NCI-H1092 (cell line): ENCODE measurements around the gene ITGA8.
"Not testable (repeated sequence)": the region's sequence is repeated elsewhere in the genome, so short reads cannot be mapped to it uniquely, and the experiment has no call there.

Source experiments
- DNase-seq: peaks from one replicate; lab custom pipeline; 2025; lab: John Stamatoyannopoulos, UW

Gene ITGA8

GRCh38 chr10:15548331-15548730 is 171.4 kb downstream of the ITGA8 start:
- no peak for DNase-seq

GRCh38 chr10:15546606-15547005 is 173.1 kb downstream of the ITGA8 start:
- no peak for DNase-seq

GRCh38 chr10:15545884-15546283 is 173.8 kb downstream of the ITGA8 start:
- no peak for DNase-seq

GRCh38 chr10:15545266-15545665 is 174.5 kb downstream of the ITGA8 start:
- no peak for DNase-seq

GRCh38 chr10:15543994-15544393 is 175.7 kb downstream of the ITGA8 start:
- no peak for DNase-seq

GRCh38 chr10:15542817-15543216 is 176.9 kb downstream of the ITGA8 start:
- DNase-seq: no peak

- no peak for DNase-seq
These were observed 178.3 kb downstream of the ITGA8 start for GRCh38 chr10:15541376-15541775.

- DNase-seq: no peak
These were observed 179.0 kb downstream of the ITGA8 start for GRCh38 chr10:15540727-15541126.

- DNase-seq: no peak
These were observed 180.5 kb downstream of the ITGA8 start for GRCh38 chr10:15539262-15539661.

- DNase-seq: not testable (repeated sequence)
These were observed 184.7 kb downstream of the ITGA8 start for GRCh38 chr10:15534928-15535538.

- no peak for DNase-seq
These were observed 187.6 kb downstream of the ITGA8 start for GRCh38 chr10:15531927-15532722.

GRCh38 chr10:15528859-15529239 is 190.9 kb downstream of the ITGA8 start:
- DNase-seq: no peak

- no peak for DNase-seq
These were observed 193.0 kb downstream of the ITGA8 start for GRCh38 chr10:15526754-15527153.

- DNase-seq: no peak
These were observed 198.3 kb downstream of the ITGA8 start for GRCh38 chr10:15521328-15521903.

- no peak for DNase-seq
These were observed 201.5 kb downstream of the ITGA8 start for GRCh38 chr10:15518250-15518649.

GRCh38 chr10:15516256-15517085 is 203.3 kb downstream of the ITGA8 start:
- no peak for DNase-seq

GRCh38 chr10:15515202-15515601 is 204.5 kb downstream of the ITGA8 start:
- DNase-seq: no peak

- no peak for DNase-seq
These were observed 208.8 kb downstream of the ITGA8 start for GRCh38 chr10:15510963-15511362.

GRCh38 chr10:15505329-15505728 is 214.4 kb downstream of the ITGA8 start:
- DNase-seq: no peak

GRCh38 chr10:15504101-15504840 is 215.5 kb downstream of the ITGA8 start:
- no peak for DNase-seq

- no peak for DNase-seq
These were observed 224.7 kb downstream of the ITGA8 start for GRCh38 chr10:15494850-15495506.
